Measurements from ENCODE around the gene KCNQ5.

GRCh38 chr6:72760114-72760793 is 138.4 kb downstream of the KCNQ5 start:
- TF ChIP-seq CTCF (IDR thresholded peaks at IDR 0.05; ENCODE audit: low read depth, low read length) (no peak), EZH2phosphoT487 (IDR thresholded peaks at IDR 0.05; ENCODE audit: low read depth) (no peak)
